ENCODE results near the gene SLC22A13. TPM values are rescaled to one million over a fixed set of nuclear protein-coding genes. Genes with fewer than 3 reads are reported as not detected.

Gene SLC22A13
- total RNA-seq, 1 experiment from 2014 or later = 0.40 TPM

GRCh38 chr3:38325256-38325655 lies 59.6 kb downstream of the SLC22A13 start:
- DNase-seq (ENCODE audit: extremely low read depth, low read depth) = no peak

- no peak for DNase-seq (ENCODE audit: extremely low read depth, low read depth)
Measured at GRCh38 chr3:38327335-38328009, 61.9 kb downstream of the SLC22A13 start.

Small RNAs within 50 kb of the gene (small RNA-seq; reads per million reads assigned to genes)
- gene RNU6-235P = 0 reads per million in 2 experiments

Other genes starting within 250 kb of the SLC22A13 start
- gene PLCD1, start 236.2 kb upstream of the SLC22A13 start, total RNA-seq (2014; rRNA removed; shearing (Covaris generic)) = 1.2 and 1.9 TPM in 2 replicates
- gene DLEC1, start 226.6 kb upstream of the SLC22A13 start, total RNA-seq (2014; rRNA removed; shearing (Covaris generic)) = 0.10 TPM in 1 of 2 replicates, not detected in the other
- gene ACAA1, start 128.7 kb upstream of the SLC22A13 start, total RNA-seq (2014; rRNA removed; shearing (Covaris generic)) = 8.0 and 13.5 TPM in 2 replicates
- gene MYD88, start 127.2 kb upstream of the SLC22A13 start, total RNA-seq (2014; rRNA removed; shearing (Covaris generic)) = 5.9 and 8.3 TPM in 2 replicates
- gene OXSR1, start 100.3 kb upstream of the SLC22A13 start, total RNA-seq (2014; rRNA removed; shearing (Covaris generic)) = 35.2 and 42.4 TPM in 2 replicates
- 0.35 TPM in 1 of 2 replicates, not detected in the other for gene SLC22A14, start 16.5 kb downstream of the SLC22A13 start, total RNA-seq (2014; rRNA removed; shearing (Covaris generic))
- gene XYLB, start 81.0 kb downstream of the SLC22A13 start, total RNA-seq (2014; rRNA removed; shearing (Covaris generic)) = 3.1 and 4.4 TPM in 2 replicates
- gene ACVR2B, start 188.1 kb downstream of the SLC22A13 start, total RNA-seq (2014; rRNA removed; shearing (Covaris generic)) = 5.1 and 6.3 TPM in 2 replicates
- 6.2 and 7.6 TPM in 2 replicates for gene EXOG, start 230.5 kb downstream of the SLC22A13 start, total RNA-seq (2014; rRNA removed; shearing (Covaris generic))